CD4-positive, alpha-beta T cell treated with Interleukin-6 for 4 hours (primary cell): ENCODE data around the gene NCOA7.

Experiments
- DNase-seq: peaks from one replicate; pipeline ENCODE4 v3.0.0-alpha.2; 2020; ENCODE audit warnings: mixed read lengths

NCOA7 gene

GRCh38 chr6:125815080-125815910, 24.5 kb downstream of the NCOA7 start:
- no peak for DNase-seq

GRCh38 chr6:125816828-125817280, 26.1 kb downstream of the NCOA7 start:
- no peak for DNase-seq

GRCh38 chr6:125818225-125818657, 27.5 kb downstream of the NCOA7 start:
- no peak for DNase-seq

GRCh38 chr6:125818772-125819260, 28.1 kb downstream of the NCOA7 start:
- no peak for DNase-seq

GRCh38 chr6:125819535-125820326, 29.0 kb downstream of the NCOA7 start:
- no peak for DNase-seq

GRCh38 chr6:125821825-125822281, 31.1 kb downstream of the NCOA7 start:
- no peak for DNase-seq

GRCh38 chr6:125823180-125823579, 32.4 kb downstream of the NCOA7 start:
- DNase-seq: no peak

GRCh38 chr6:125824946-125825771, 34.4 kb downstream of the NCOA7 start:
- DNase-seq: no peak

- DNase-seq: no peak
Measured at GRCh38 chr6:125826695-125827463, 36.1 kb downstream of the NCOA7 start.

- no peak for DNase-seq
Measured at GRCh38 chr6:125827788-125828320, 37.1 kb downstream of the NCOA7 start.

GRCh38 chr6:125828476-125829039, 37.8 kb downstream of the NCOA7 start:
- no peak for DNase-seq

- DNase-seq: peak; percentile 39
Measured at GRCh38 chr6:125829433-125829832, 38.7 kb downstream of the NCOA7 start.

- no peak for DNase-seq
Measured at GRCh38 chr6:125831659-125832058, 40.9 kb downstream of the NCOA7 start.

- no peak for DNase-seq
Measured at GRCh38 chr6:125832391-125833117, 41.8 kb downstream of the NCOA7 start.

GRCh38 chr6:125834348-125834747, 43.6 kb downstream of the NCOA7 start:
- DNase-seq: peak; percentile 22

GRCh38 chr6:125835221-125835744, 44.5 kb downstream of the NCOA7 start:
- DNase-seq: no peak

GRCh38 chr6:125836466-125836865, 45.7 kb downstream of the NCOA7 start:
- no peak for DNase-seq

- no peak for DNase-seq
Measured at GRCh38 chr6:125839471-125839870, 48.7 kb downstream of the NCOA7 start.

- no peak for DNase-seq
Measured at GRCh38 chr6:125839879-125840278, 49.1 kb downstream of the NCOA7 start.
